HCT116 (cell line): ENCODE results near the gene FANCG. TPM values are rescaled to one million over a fixed set of nuclear protein-coding genes. Genes with fewer than 3 reads are reported as not detected.

ENCODE experiments used
- ATAC-seq: fragments of 200-7000 bp; cut with Tn5 transposase; 2 replicates; pipeline ENCODE4 v1.9.1; 2020; ENCODE audit warnings: mild to moderate bottlenecking, moderate library complexity
- BruUV-seq: library from RNA; stranded (reverse); fragments of 400-500 nt; replicated peaks from 2 replicates; lab custom pipeline; 2021; lab: Mats Ljungman, UMichigan
- CTCF ChIA-PET: fragments of 300-600 bp; sonication (Branson Sonifier 250); formaldehyde crosslinking; loops from one replicate; lab custom pipeline; 2021; ENCODE audit warnings: antibody characterized with exemption; lab: Charles Lee
- POLR2A ChIA-PET: fragments of 300-600, 350-600 bp; sonication (Branson Sonifier 250); formaldehyde crosslinking; loops from one replicate; lab custom pipeline; 2021; ENCODE audit warnings: antibody characterized with exemption; lab: Charles Lee
- RAD21 ChIA-PET, 2 experiments: fragments of 300-600 bp; sonication (Branson Sonifier 250); formaldehyde crosslinking; loops; one replicate each; lab custom pipeline; 2023; ENCODE audit warnings: low total read pairs in 2 of 2; ENCODE audit not compliant: uncharacterized antibody in 2 of 2, unreplicated experiment in 2 of 2, low non-redundant PET in 1 of 2; lab: Charles Lee
- DNase-seq: peaks from one replicate; pipeline ENCODE4 v3.0.0-alpha.2; 2010; ENCODE audit warnings: low read depth, low spot score
- H2AFZ ChIP-seq: fragments of 200-600 bp; shearing (Covaris generic), sonication (generic); 2 replicates; pipeline ENCODE4 v1.6.1; 2017; ENCODE audit warnings: low read depth, mixed run types, mixed read lengths, antibody characterized with exemption, low read length; ENCODE audit not compliant: poor library complexity, severe bottlenecking
- H3K27ac ChIP-seq: 2 replicates; pipeline ENCODE4 v1.5.1; 2012; ENCODE audit warnings: low read depth, low read length
- H3K27me3 ChIP-seq: fragments of 200-600 bp; sonication (generic); 2 replicates; pipeline ENCODE4 v1.6.1; 2016; ENCODE audit warnings: mixed run types, low read length, mixed read lengths; ENCODE audit not compliant: insufficient read depth
- H3K36me3 ChIP-seq, 2 experiments: fragments of 200-500 bp in 1 of 2; fragments of 200-600 bp in 1 of 2; sonication (Bioruptor generic) in 1 of 2; sonication (generic) in 1 of 2; 2 replicates each; pipeline versions ENCODE4 v1.5.1 to v1.6.1; 2014 to 2016; ENCODE audit warnings: low read length in 2 of 2, inconsistent platforms in 1 of 2, mixed read lengths in 1 of 2, mixed run types in 1 of 2; ENCODE audit not compliant: insufficient read depth in 2 of 2, control insufficient read depth in 1 of 2
- H3K4me1 ChIP-seq, 2 experiments: fragments of 200-600 bp in 1 of 2; sonication (generic) in 1 of 2; 2 replicates each; pipeline versions ENCODE4 v1.5.1 to v1.6.1; 2012 to 2017; ENCODE audit warnings: low read length in 2 of 2, inconsistent platforms in 1 of 2, mild to moderate bottlenecking in 1 of 2, mixed read lengths in 1 of 2, mixed run types in 1 of 2, moderate library complexity in 1 of 2; ENCODE audit not compliant: insufficient read depth in 2 of 2, control insufficient read depth in 1 of 2
- H3K4me2 ChIP-seq: fragments of 200-600 bp; sonication (generic); 2 replicates; pipeline ENCODE4 v1.6.1; 2017; ENCODE audit warnings: mixed run types, low read length, mixed read lengths
- H3K4me3 ChIP-seq, 2 experiments: fragments of 200-600 bp in 1 of 2; sonication (generic) in 1 of 2; replicated peaks in 1 of 2; 2 replicates each; pipeline ENCODE4 v1.5.1; 2011 to 2016; ENCODE audit warnings: low read length in 2 of 2, control low read depth in 1 of 2, low read depth in 1 of 2, mild to moderate bottlenecking in 1 of 2, mixed read lengths in 1 of 2, mixed run types in 1 of 2
- H3K79me2 ChIP-seq: fragments of 200-600 bp; sonication (generic); 2 replicates; pipeline ENCODE4 v1.6.1; 2017; ENCODE audit warnings: mild to moderate bottlenecking, mixed run types, low read length, moderate library complexity, mixed read lengths; ENCODE audit not compliant: insufficient read depth
- H3K9ac ChIP-seq: fragments of 200-600 bp; sonication (generic); 2 replicates; pipeline ENCODE4 v1.6.1; 2016; ENCODE audit warnings: low read length, mixed read lengths
- H3K9me2 ChIP-seq: fragments of 200-600 bp; sonication (generic), shearing (Covaris generic); 2 replicates; pipeline ENCODE4 v1.6.1; 2017; ENCODE audit warnings: mixed run types, mild to moderate bottlenecking, moderate library complexity; ENCODE audit not compliant: insufficient read depth
- H3K9me3 ChIP-seq, 2 experiments: fragments of 200-500 bp in 1 of 2; fragments of 200-600 bp in 1 of 2; sonication (Bioruptor generic) in 1 of 2; sonication (generic) in 1 of 2; 2 replicates each; pipeline ENCODE4 v1.6.1; 2014 to 2017; ENCODE audit warnings: low read length in 2 of 2, mixed read lengths in 2 of 2, inconsistent platforms in 1 of 2, low read depth in 1 of 2, mild to moderate bottlenecking in 1 of 2, mixed run types in 1 of 2, moderate library complexity in 1 of 2; ENCODE audit not compliant: control insufficient read depth in 1 of 2, insufficient read depth in 1 of 2
- H4K20me1 ChIP-seq: fragments of 200-600 bp; sonication (generic), shearing (Covaris generic); 2 replicates; pipeline ENCODE4 v1.6.1; 2017; ENCODE audit warnings: mixed run types, mild to moderate bottlenecking, moderate library complexity; ENCODE audit not compliant: insufficient read depth
- CBX3 ChIP-seq: IDR thresholded peaks from 2 replicates; pipeline ENCODE4 v1.6.1; 2012; ENCODE audit warnings: low read depth
- SIN3A ChIP-seq: IDR thresholded peaks from 2 replicates; pipeline ENCODE4 v1.6.1; 2012; ENCODE audit warnings: low read depth
- SP1 ChIP-seq: IDR thresholded peaks from 2 replicates; pipeline ENCODE4 v1.6.1; 2012; ENCODE audit warnings: low read depth
- TCF7L2 ChIP-seq: IDR thresholded peaks from 2 replicates; pipeline ENCODE4 v1.7.0; 2011; ENCODE audit warnings: borderline replicate concordance, inconsistent platforms; ENCODE audit not compliant: insufficient read depth, insufficient read length; ENCODE audit errors: extremely low read depth
- intact Hi-C: fragments of 100-400 bp; cut with micrococcal nuclease; formaldehyde crosslinking; loops from 2 replicates; pipeline ENCODE4 v1.10.0; 2022
- total RNA-seq: library from RNA; stranded (reverse); gene quantifications from one replicate; pipeline ENCODE4 v1.2.1, GENCODE V29; 2021; ENCODE audit not compliant: unreplicated experiment
- TF ChIP-seq, protein P1 (sequence below): IDR thresholded peaks from 2 replicates; pipeline ENCODE4 v1.6.1; 2011; ENCODE audit warnings: mild to moderate bottlenecking, low read length, moderate library complexity; ENCODE audit not compliant: insufficient replicate concordance; ENCODE audit errors: extremely low read depth

The FANCG gene
- total RNA-seq, 1 experiment from 2014 or later, result 82.3 TPM

DNA sequence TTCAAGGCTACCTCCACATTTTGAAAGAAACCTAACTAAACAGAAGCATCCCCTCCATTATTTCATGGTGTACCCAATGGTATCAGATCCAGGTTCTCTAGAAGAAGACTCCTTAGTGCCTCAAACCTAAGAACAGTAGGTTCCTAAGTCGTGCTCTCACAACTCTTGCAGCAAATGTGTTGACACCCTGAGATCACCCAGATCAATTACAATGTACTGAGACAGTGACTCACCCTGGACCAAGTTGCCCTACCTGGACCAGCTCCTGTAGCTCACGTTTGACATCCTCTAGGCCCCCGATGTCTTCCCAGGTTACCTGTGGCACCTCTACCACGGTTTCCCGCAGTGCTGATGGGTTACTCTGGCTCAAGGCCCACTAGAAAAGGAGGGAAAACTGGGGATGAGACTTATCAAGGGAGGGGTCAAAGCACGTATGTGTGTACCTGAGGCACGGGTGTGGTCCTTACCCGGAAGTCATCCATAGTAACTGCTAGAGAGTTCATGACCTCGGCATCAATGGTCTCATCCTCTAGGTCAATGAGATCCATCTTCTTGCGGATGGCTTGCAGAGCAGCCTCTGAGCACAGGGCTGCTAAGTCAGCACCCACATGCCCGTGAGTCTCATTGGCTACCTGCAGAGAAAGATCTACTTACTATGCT lies 19.1 kb downstream of the FANCG start:
- DNase-seq (no peak), ATAC-seq (no peak)
- Histone ChIP-seq H3K79me2 (peaks cover 66% of the 10 kb centered on the region), H3K4me3 (no peak overlapping the region), H3K36me3 (peaks cover 92 to 97% of the 10 kb centered on the region in 2 experiments), H3K9ac (no peak overlapping the region), H4K20me1 (no peaks in the 10 kb centered on the region; the same call in 1 of the 2 replicates), H3K4me1 (no peaks in the 10 kb centered on the region), H3K9me2 (no peaks in the 10 kb centered on the region), H3K9me3 (no peaks in the 10 kb centered on the region), H3K27me3 (no peaks in the 10 kb centered on the region), H2AFZ (no peak overlapping the region), H3K4me2 (no peak overlapping the region), H3K27ac (no peak overlapping the region)
- BruUV-seq, result no TSS peak
- ChIA-PET CTCF (no interaction called here), RAD21 (no interaction called here), POLR2A (no interaction called here)
- intact Hi-C loops, result no loop called here
- TF ChIP-seq, protein P1, sequence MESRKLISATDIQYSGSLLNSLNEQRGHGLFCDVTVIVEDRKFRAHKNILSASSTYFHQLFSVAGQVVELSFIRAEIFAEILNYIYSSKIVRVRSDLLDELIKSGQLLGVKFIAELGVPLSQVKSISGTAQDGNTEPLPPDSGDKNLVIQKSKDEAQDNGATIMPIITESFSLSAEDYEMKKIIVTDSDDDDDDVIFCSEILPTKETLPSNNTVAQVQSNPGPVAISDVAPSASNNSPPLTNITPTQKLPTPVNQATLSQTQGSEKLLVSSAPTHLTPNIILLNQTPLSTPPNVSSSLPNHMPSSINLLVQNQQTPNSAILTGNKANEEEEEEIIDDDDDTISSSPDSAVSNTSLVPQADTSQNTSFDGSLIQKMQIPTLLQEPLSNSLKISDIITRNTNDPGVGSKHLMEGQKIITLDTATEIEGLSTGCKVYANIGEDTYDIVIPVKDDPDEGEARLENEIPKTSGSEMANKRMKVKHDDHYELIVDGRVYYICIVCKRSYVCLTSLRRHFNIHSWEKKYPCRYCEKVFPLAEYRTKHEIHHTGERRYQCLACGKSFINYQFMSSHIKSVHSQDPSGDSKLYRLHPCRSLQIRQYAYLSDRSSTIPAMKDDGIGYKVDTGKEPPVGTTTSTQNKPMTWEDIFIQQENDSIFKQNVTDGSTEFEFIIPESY, result no peak
- TF ChIP-seq SIN3A, result no peak

DNA sequence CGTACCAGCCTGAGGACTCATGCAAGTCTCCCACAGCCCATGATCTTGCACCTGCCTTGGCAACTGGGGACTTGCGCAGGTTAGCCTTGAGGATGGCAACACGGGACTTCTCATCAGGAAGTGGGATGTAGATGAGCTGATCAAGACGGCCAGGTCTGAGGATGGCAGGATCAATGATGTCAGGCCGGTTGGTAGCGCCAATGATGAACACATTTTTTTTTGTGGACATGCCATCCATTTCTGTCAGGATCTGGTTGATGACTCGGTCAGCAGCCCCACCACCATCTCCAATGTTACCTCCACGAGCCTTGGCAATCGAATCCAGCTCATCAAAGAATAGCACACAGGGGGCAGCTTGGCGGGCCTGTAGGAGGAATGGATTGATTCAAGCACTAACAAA lies 20.3 kb downstream of the FANCG start:
- intact Hi-C loops, result no loop called here
- Histone ChIP-seq H3K9ac (no peak overlapping the region), H3K9me3 (no peaks in the 10 kb centered on the region), H2AFZ (no peak overlapping the region), H3K27ac (no peak overlapping the region), H3K79me2 (peaks cover 54% of the 10 kb centered on the region), H3K36me3 (peaks cover 84 to 86% of the 10 kb centered on the region in 2 experiments), H3K4me2 (no peak overlapping the region), H3K27me3 (no peaks in the 10 kb centered on the region), H3K9me2 (no peaks in the 10 kb centered on the region), H3K4me3 (no peak overlapping the region), H4K20me1 (no peaks in the 10 kb centered on the region; the same call in 1 of the 2 replicates), H3K4me1 (no peaks in the 10 kb centered on the region)
- ChIA-PET POLR2A (no interaction called here), CTCF (no interaction called here), RAD21 (no interaction called here)
- DNase-seq (no peak), ATAC-seq (no peak)
- no TSS peak for BruUV-seq
- TF ChIP-seq CBX3, result no peak
- TF ChIP-seq TCF7L2, result no peak
- TF ChIP-seq SP1, result no peak
